Measurements from ENCODE around the gene MARCHF10.
"Not testable (repeated sequence)": the region's sequence is repeated elsewhere in the genome, so short reads cannot be mapped to it uniquely, and the experiment has no call there.

DNA sequence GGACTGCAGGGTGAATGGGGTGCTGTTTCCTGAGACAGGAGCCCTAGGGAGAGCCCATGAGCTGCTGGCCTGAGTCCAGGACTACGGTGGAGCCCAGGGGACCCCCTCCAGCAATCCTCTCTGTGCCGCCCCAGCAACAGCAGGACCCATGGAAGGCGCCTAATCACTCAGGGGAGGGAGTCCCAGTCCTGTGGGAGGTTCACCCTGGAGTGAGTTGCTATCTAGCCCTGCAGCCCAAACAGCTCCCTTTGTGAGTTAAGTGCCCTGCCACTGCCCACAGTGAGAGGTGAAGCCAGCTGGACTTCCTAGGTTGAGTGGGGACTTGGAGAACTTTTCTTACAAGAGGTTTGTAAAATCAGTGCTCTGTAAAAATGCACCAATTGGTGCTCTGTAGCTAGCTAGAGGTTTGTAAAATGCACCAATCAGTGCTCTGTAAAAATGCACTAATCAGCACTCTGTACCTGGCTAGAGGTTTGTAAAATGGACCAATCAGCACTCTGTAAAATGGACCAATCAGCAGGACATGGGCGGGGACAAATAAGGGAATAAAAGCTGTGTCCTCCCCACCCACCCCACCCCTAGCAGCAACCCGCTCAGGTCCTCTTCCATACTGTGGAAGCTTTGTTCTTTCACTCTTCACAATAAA, 112.9 kb downstream of the MARCHF10 start:
- TF ChIP-seq, protein P1, sequence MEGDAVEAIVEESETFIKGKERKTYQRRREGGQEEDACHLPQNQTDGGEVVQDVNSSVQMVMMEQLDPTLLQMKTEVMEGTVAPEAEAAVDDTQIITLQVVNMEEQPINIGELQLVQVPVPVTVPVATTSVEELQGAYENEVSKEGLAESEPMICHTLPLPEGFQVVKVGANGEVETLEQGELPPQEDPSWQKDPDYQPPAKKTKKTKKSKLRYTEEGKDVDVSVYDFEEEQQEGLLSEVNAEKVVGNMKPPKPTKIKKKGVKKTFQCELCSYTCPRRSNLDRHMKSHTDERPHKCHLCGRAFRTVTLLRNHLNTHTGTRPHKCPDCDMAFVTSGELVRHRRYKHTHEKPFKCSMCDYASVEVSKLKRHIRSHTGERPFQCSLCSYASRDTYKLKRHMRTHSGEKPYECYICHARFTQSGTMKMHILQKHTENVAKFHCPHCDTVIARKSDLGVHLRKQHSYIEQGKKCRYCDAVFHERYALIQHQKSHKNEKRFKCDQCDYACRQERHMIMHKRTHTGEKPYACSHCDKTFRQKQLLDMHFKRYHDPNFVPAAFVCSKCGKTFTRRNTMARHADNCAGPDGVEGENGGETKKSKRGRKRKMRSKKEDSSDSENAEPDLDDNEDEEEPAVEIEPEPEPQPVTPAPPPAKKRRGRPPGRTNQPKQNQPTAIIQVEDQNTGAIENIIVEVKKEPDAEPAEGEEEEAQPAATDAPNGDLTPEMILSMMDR (IDR thresholded peaks at IDR 0.05; ENCODE audit: low read depth, low read length): not testable (repeated sequence)
- not testable (repeated sequence) for TF ChIP-seq EZH2phosphoT487 (IDR thresholded peaks at IDR 0.05; ENCODE audit: low read depth)

All from OCI-LY3 (cell line).